Measurements from ENCODE around the gene TIRAP.
"Not testable (repeated sequence)": the region's sequence is repeated elsewhere in the genome, so short reads cannot be mapped to it uniquely, and the experiment has no call there.

The TIRAP gene

GRCh38 chr11:126282736-126283591, at the start of gene TIRAP:
TIRAP (plus strand) TSS chr11:126283093; CDS start chr11:126290895, 7,802 bp downstream.
- peak; percentile 74 for DNase-seq (ENCODE audit: low spot score)

- DNase-seq (ENCODE audit: low spot score), result no peak
These were observed 49.5 kb upstream of the TIRAP start for GRCh38 chr11:126233391-126233790.

- peak; percentile 26 for DNase-seq (ENCODE audit: low spot score)
These were observed 36.3 kb upstream of the TIRAP start for GRCh38 chr11:126246636-126247035.

- no peak for DNase-seq (ENCODE audit: low spot score)
These were observed 29.6 kb upstream of the TIRAP start for GRCh38 chr11:126253265-126253664.

GRCh38 chr11:126254819-126255218, 28.1 kb upstream of the TIRAP start:
- no peak for DNase-seq (ENCODE audit: low spot score)

GRCh38 chr11:126255507-126255906, 27.4 kb upstream of the TIRAP start:
- DNase-seq (ENCODE audit: low spot score), result not testable (repeated sequence)

- no peak for DNase-seq (ENCODE audit: low spot score)
These were observed 26.7 kb upstream of the TIRAP start for GRCh38 chr11:126256216-126256615.

GRCh38 chr11:126257144-126257543, 25.7 kb upstream of the TIRAP start:
- no peak for DNase-seq (ENCODE audit: low spot score)

- peak; percentile 73 for DNase-seq (ENCODE audit: low spot score)
These were observed 25.1 kb upstream of the TIRAP start for GRCh38 chr11:126257764-126258163.

GRCh38 chr11:126262216-126262615, 20.7 kb upstream of the TIRAP start:
- no peak for DNase-seq (ENCODE audit: low spot score)

GRCh38 chr11:126263489-126263888, 19.4 kb upstream of the TIRAP start:
- no peak for DNase-seq (ENCODE audit: low spot score)

GRCh38 chr11:126265811-126266210, 17.1 kb upstream of the TIRAP start:
- DNase-seq (ENCODE audit: low spot score), result no peak

- no peak for DNase-seq (ENCODE audit: low spot score)
These were observed 15.2 kb upstream of the TIRAP start for GRCh38 chr11:126267650-126268049.

GRCh38 chr11:126268361-126268707, 14.6 kb upstream of the TIRAP start:
- DNase-seq (ENCODE audit: low spot score), result peak; percentile 58

GRCh38 chr11:126268708-126269579, 13.9 kb upstream of the TIRAP start, which contains the start of the genes FOXRED1 and SRPRA:
FOXRED1 (plus strand) TSS chr11:126269154; CDS start chr11:126269207, 53 bp downstream.
SRPRA (minus strand) TSS chr11:126268895; CDS start chr11:126268804, 91 bp downstream.
- DNase-seq (ENCODE audit: low spot score), result peak; percentile 100

GRCh38 chr11:126277322-126277721, 5.6 kb upstream of the TIRAP start:
- no peak for DNase-seq (ENCODE audit: low spot score)

- no peak for DNase-seq (ENCODE audit: low spot score)
These were observed 5.1 kb upstream of the TIRAP start for GRCh38 chr11:126277780-126278179.

- no peak for DNase-seq (ENCODE audit: low spot score)
These were observed 3.7 kb upstream of the TIRAP start for GRCh38 chr11:126279191-126279590.

GRCh38 chr11:126280595-126280994, 2.3 kb upstream of the TIRAP start:
- DNase-seq (ENCODE audit: low spot score), result no peak

- no peak for DNase-seq (ENCODE audit: low spot score)
These were observed 1.6 kb upstream of the TIRAP start for GRCh38 chr11:126281245-126281644.

GRCh38 chr11:126281666-126282175, 1.2 kb upstream of the TIRAP start:
- no peak for DNase-seq (ENCODE audit: low spot score)

GRCh38 chr11:126282361-126282735, 545 bp upstream of the TIRAP start:
- peak; percentile 48 for DNase-seq (ENCODE audit: low spot score)

- peak; percentile 80 for DNase-seq (ENCODE audit: low spot score)
These were observed 1.9 kb downstream of the TIRAP start for GRCh38 chr11:126284829-126285228.
